Measurements from ENCODE around the gene COA7.

Gene COA7

GRCh38 chr1:52635321-52636089 is 62.6 kb downstream of the COA7 start:
- no peak for DNase-seq (ENCODE audit: low read depth)

Data from non-pigmented ciliary epithelial cell (primary cell).